ENCODE results near the gene FOXP1.

DNA sequence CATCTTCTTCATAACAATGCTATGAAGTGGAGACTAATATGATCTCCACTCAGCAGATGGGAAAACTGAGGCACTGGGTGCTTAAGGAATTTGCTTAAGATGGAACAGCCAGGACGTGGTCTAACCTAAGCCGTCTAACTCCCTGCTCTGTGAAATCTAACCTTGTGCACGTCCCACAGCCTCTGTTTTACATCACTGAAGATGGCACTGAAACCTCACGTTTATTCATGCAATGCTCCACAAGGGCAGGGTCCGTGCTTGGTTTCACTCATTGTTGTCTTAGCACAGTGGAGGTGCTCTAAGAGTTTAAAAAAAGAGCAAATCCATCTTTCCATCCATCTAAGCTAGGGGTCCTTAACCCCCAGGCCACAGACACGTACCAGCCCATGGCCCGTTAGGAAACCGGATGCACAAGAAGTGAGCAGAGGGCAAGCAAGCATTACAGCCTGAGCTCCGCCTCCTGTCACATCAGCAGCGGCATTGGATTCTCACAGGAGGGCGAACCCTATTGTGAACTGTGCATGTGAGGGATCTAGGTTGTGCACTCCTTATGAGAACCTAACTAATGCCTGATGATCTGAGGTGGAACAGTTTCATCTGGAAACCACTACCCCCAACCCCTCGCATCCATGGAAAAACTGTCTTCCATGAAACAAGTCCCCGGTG lies 118.0 kb downstream of the FOXP1 start:
- no peak for TF ChIP-seq SMC3 (IDR thresholded peaks at IDR 0.05; ENCODE audit: low read length)
- no peak for TF ChIP-seq ZBTB26 (CRISPR knock-in tag; IDR thresholded peaks at IDR 0.05; ENCODE audit: borderline replicate concordance)
- TF ChIP-seq, protein P1, sequence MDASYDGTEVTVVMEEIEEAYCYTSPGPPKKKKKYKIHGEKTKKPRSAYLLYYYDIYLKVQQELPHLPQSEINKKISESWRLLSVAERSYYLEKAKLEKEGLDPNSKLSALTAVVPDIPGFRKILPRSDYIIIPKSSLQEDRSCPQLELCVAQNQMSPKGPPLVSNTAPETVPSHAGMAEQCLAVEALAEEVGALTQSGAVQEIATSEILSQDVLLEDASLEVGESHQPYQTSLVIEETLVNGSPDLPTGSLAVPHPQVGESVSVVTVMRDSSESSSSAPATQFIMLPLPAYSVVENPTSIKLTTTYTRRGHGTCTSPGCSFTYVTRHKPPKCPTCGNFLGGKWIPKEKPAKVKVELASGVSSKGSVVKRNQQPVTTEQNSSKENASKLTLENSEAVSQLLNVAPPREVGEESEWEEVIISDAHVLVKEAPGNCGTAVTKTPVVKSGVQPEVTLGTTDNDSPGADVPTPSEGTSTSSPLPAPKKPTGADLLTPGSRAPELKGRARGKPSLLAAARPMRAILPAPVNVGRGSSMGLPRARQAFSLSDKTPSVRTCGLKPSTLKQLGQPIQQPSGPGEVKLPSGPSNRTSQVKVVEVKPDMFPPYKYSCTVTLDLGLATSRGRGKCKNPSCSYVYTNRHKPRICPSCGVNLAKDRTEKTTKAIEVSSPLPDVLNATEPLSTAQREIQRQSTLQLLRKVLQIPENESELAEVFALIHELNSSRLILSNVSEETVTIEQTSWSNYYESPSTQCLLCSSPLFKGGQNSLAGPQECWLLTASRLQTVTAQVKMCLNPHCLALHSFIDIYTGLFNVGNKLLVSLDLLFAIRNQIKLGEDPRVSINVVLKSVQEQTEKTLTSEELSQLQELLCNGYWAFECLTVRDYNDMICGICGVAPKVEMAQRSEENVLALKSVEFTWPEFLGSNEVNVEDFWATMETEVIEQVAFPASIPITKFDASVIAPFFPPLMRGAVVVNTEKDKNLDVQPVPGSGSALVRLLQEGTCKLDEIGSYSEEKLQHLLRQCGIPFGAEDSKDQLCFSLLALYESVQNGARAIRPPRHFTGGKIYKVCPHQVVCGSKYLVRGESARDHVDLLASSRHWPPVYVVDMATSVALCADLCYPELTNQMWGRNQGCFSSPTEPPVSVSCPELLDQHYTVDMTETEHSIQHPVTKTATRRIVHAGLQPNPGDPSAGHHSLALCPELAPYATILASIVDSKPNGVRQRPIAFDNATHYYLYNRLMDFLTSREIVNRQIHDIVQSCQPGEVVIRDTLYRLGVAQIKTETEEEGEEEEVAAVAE (CRISPR knock-in tag; IDR thresholded peaks at IDR 0.05; ENCODE audit: borderline replicate concordance), result no peak
- TF ChIP-seq ZNF556 (CRISPR knock-in tag; IDR thresholded peaks at IDR 0.05; ENCODE audit: borderline replicate concordance), result no peak
- TF ChIP-seq ZNF792 (CRISPR knock-in tag; IDR thresholded peaks at IDR 0.05), result no peak
- TF ChIP-seq ATF7-NPFF (CRISPR knock-in tag; IDR thresholded peaks at IDR 0.05; ENCODE audit: low read depth), result no peak
- TF ChIP-seq, protein P2, sequence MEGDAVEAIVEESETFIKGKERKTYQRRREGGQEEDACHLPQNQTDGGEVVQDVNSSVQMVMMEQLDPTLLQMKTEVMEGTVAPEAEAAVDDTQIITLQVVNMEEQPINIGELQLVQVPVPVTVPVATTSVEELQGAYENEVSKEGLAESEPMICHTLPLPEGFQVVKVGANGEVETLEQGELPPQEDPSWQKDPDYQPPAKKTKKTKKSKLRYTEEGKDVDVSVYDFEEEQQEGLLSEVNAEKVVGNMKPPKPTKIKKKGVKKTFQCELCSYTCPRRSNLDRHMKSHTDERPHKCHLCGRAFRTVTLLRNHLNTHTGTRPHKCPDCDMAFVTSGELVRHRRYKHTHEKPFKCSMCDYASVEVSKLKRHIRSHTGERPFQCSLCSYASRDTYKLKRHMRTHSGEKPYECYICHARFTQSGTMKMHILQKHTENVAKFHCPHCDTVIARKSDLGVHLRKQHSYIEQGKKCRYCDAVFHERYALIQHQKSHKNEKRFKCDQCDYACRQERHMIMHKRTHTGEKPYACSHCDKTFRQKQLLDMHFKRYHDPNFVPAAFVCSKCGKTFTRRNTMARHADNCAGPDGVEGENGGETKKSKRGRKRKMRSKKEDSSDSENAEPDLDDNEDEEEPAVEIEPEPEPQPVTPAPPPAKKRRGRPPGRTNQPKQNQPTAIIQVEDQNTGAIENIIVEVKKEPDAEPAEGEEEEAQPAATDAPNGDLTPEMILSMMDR (CRISPR knock-in tag; IDR thresholded peaks at IDR 0.05), result no peak
- no peak for TF ChIP-seq USF2 (IDR thresholded peaks at IDR 0.05; ENCODE audit: low read depth, low read length)
- no peak for TF ChIP-seq USF2 (CRISPR knock-in tag; IDR thresholded peaks at IDR 0.05; ENCODE audit: borderline replicate concordance)
- no peak for TF ChIP-seq SRSF9 (IDR thresholded peaks at IDR 0.05; ENCODE audit: borderline replicate concordance, insufficient read depth, low read depth, low read length, poor library complexity, severe bottlenecking)
